HEK293 (cell line): Measurements from ENCODE around the gene CCDC27.

Experiments
- CTCF ChIA-PET: fragments of 350-600 bp; formaldehyde crosslinking; extraction: SDS; loops from one replicate; lab custom pipeline; 2021; ENCODE audit warnings: antibody characterized with exemption; lab: Yijun Ruan, JAX
- POLR2A ChIA-PET: fragments of 300-600 bp; formaldehyde crosslinking; extraction: SDS; loops from one replicate; lab custom pipeline; 2020; ENCODE audit warnings: antibody characterized with exemption, inconsistent platforms; lab: Yijun Ruan, JAX
- H3K27ac ChIP-seq: fragments of 200-500 bp; sonication (Bioruptor generic); 2 replicates; pipeline ENCODE4 v1.5.1; 2014; ENCODE audit warnings: low read depth, low read length, control low read depth, inconsistent platforms; ENCODE audit errors: extremely low read depth
- H3K36me3 ChIP-seq, 2 experiments: fragments of 200-500 bp in 1 of 2; sonication (Bioruptor generic) in 1 of 2; 1 replicate in 1 of 2; 2 replicates in 1 of 2; pipeline ENCODE4 v1.5.1; 2014 to 2017; ENCODE audit warnings: inconsistent platforms in 2 of 2, low read length in 2 of 2; ENCODE audit not compliant: control insufficient read depth in 2 of 2, insufficient read depth in 1 of 2
- H3K4me1 ChIP-seq: fragments of 200-500 bp; sonication (Bioruptor generic); 2 replicates; pipeline ENCODE4 v1.5.1; 2014; ENCODE audit warnings: mild to moderate bottlenecking, low read length, inconsistent platforms; ENCODE audit not compliant: control insufficient read depth, insufficient read depth
- H3K4me3 ChIP-seq: 2 replicates; pipeline ENCODE4 v1.5.1; 2011; ENCODE audit warnings: low read depth, mild to moderate bottlenecking, control low read depth, low read length, moderate library complexity
- H3K9me3 ChIP-seq: fragments of 200-500 bp; sonication (Bioruptor generic); 2 replicates; pipeline ENCODE4 v1.5.1; 2014; ENCODE audit warnings: low read depth, low read length, inconsistent platforms; ENCODE audit not compliant: control insufficient read depth, insufficient read depth
- GLI4 ChIP-seq: fragments of 450-650 bp; formaldehyde crosslinking; IDR thresholded peaks from 2 replicates; pipeline ENCODE4 v1.5.1; 2016; ENCODE audit warnings: missing biosample characterization, missing genetic modification characterization
- GLIS2 ChIP-seq: fragments of 450-650 bp; formaldehyde crosslinking; IDR thresholded peaks from 2 replicates; pipeline ENCODE4 v1.5.1; 2016; ENCODE audit warnings: missing biosample characterization, missing genetic modification characterization
- HOXD13 ChIP-seq: sonication (generic); formaldehyde crosslinking; IDR thresholded peaks from 2 replicates; pipeline ENCODE4 v1.8.0; 2022; ENCODE audit warnings: missing genetic modification reagents, borderline replicate concordance
- KLF17 ChIP-seq: fragments of 450-650 bp; formaldehyde crosslinking; IDR thresholded peaks from 2 replicates; pipeline ENCODE4 v1.5.1; 2016; ENCODE audit warnings: missing biosample characterization, missing genetic modification characterization
- TSHZ1 ChIP-seq: fragments of 450-650 bp; formaldehyde crosslinking; IDR thresholded peaks from 2 replicates; pipeline ENCODE4 v1.5.1; 2016; ENCODE audit warnings: missing biosample characterization, missing genetic modification characterization, borderline replicate concordance
- ZBTB49 ChIP-seq: fragments of 450-650 bp; formaldehyde crosslinking; IDR thresholded peaks from 2 replicates; pipeline ENCODE4 v1.5.1; 2016; ENCODE audit warnings: missing biosample characterization, missing genetic modification characterization, low read depth
- ZBTB8A ChIP-seq: fragments of 450-650 bp; formaldehyde crosslinking; IDR thresholded peaks from 2 replicates; pipeline ENCODE4 v1.5.1; 2016; ENCODE audit warnings: missing biosample characterization, missing genetic modification characterization
- ZNF10 ChIP-seq: fragments of 450-650 bp; formaldehyde crosslinking; IDR thresholded peaks from 2 replicates; pipeline ENCODE4 v1.5.1; 2017; ENCODE audit warnings: missing biosample characterization, missing genetic modification characterization
- ZNF223 ChIP-seq: fragments of 450-650 bp; formaldehyde crosslinking; IDR thresholded peaks from 2 replicates; pipeline ENCODE4 v1.5.1; 2016; ENCODE audit warnings: missing biosample characterization, missing genetic modification characterization
- ZNF266 ChIP-seq: fragments of 450-650 bp; formaldehyde crosslinking; IDR thresholded peaks from 2 replicates; pipeline ENCODE4 v1.5.1; 2016; ENCODE audit warnings: missing biosample characterization, missing genetic modification characterization, low read depth
- ZNF341 ChIP-seq: fragments of 450-650 bp; formaldehyde crosslinking; IDR thresholded peaks from 2 replicates; pipeline ENCODE4; 2016; ENCODE audit warnings: low read depth, missing biosample characterization, missing genetic modification characterization
- ZNF488 ChIP-seq: fragments of 450-650 bp; formaldehyde crosslinking; IDR thresholded peaks from 2 replicates; pipeline ENCODE4 v1.5.1; 2016; ENCODE audit warnings: missing biosample characterization, missing genetic modification characterization
- ZNF549 ChIP-seq: fragments of 450-650 bp; IDR thresholded peaks from 2 replicates; pipeline ENCODE4 v1.5.1; 2018; ENCODE audit warnings: missing biosample characterization, missing genetic modification characterization, mild to moderate bottlenecking, inconsistent platforms, moderate library complexity
- ZNF585B ChIP-seq: fragments of 450-650 bp; formaldehyde crosslinking; IDR thresholded peaks from 2 replicates; pipeline ENCODE4 v1.5.1; 2016; ENCODE audit warnings: missing biosample characterization, missing genetic modification characterization
- ZNF623 ChIP-seq: fragments of 450-650 bp; formaldehyde crosslinking; IDR thresholded peaks from 2 replicates; pipeline ENCODE4 v1.5.1; 2016; ENCODE audit warnings: missing biosample characterization, missing genetic modification characterization
- ZNF660 ChIP-seq: fragments of 450-650 bp; IDR thresholded peaks from 2 replicates; pipeline ENCODE4 v1.5.1; 2018; ENCODE audit warnings: missing biosample characterization, mild to moderate bottlenecking, missing genetic modification characterization
- ZNF704 ChIP-seq: fragments of 450-650 bp; formaldehyde crosslinking; IDR thresholded peaks from 2 replicates; pipeline ENCODE4 v1.5.1; 2016; ENCODE audit warnings: missing biosample characterization, missing genetic modification characterization
- ZNF768 ChIP-seq: fragments of 450-650 bp; formaldehyde crosslinking; IDR thresholded peaks from 2 replicates; pipeline ENCODE4 v1.5.1; 2018; ENCODE audit warnings: missing biosample characterization, mild to moderate bottlenecking, missing genetic modification characterization
- ZNF830 ChIP-seq: fragments of 450-650 bp; IDR thresholded peaks from 2 replicates; pipeline ENCODE4 v1.5.0; 2018; ENCODE audit warnings: missing biosample characterization, missing genetic modification characterization, low read depth, mild to moderate bottlenecking, moderate library complexity
- ZSCAN4 ChIP-seq: fragments of 450-650 bp; formaldehyde crosslinking; IDR thresholded peaks from 2 replicates; pipeline ENCODE4 v1.5.1; 2017; ENCODE audit warnings: missing biosample characterization, missing genetic modification characterization

CCDC27 gene

GRCh38 chr1:3767328-3767925, 15.2 kb downstream of the CCDC27 start (continued):
- TF ChIP-seq ZSCAN4 (tag by site-specific recombination) (no peak), ZNF660 (tag by site-specific recombination) (no peak)

- no peaks in the 10 kb centered on the region for H3K36me3 ChIP-seq
- no peak overlapping the region for H3K4me3 ChIP-seq
- CTCF ChIA-PET, result interaction anchor here (0.7 kb wide), 1 partner anchor 36 kb away, joined by 3 read pairs; no protein-coding TSS in a partner anchor
- TF ChIP-seq GLIS2 (tag by site-specific recombination) (no peak), ZNF623 (no peak), ZNF585B (no peak), ZBTB49 (tag by site-specific recombination) (no peak), ZBTB8A (tag by site-specific recombination) (no peak), ZNF266 (tag by site-specific recombination) (no peak), ZNF223 (tag by site-specific recombination) (no peak), HOXD13 (CRISPR knock-in tag) (no peak), ZNF830 (tag by site-specific recombination) (no peak), ZNF704 (tag by site-specific recombination) (no peak), ZNF768 (tag by site-specific recombination) (no peak), ZNF549 (tag by site-specific recombination) (no peak), KLF17 (tag by site-specific recombination) (no peak), GLI4 (tag by site-specific recombination) (no peak), ZNF10 (tag by site-specific recombination) (no peak), TSHZ1 (no peak), ZNF488 (tag by site-specific recombination) (no peak), ZNF341 (tag by site-specific recombination) (no peak)
- TF ChIP-seq, all 188 proteins: peak for 0
- Histone ChIP-seq H3K27ac (no peak overlapping the region), H3K9me3 (no peaks in the 10 kb centered on the region), H3K4me1 (no peaks in the 10 kb centered on the region)
- POLR2A ChIA-PET, result no interaction called here
Measured at GRCh38 chr1:3768811-3769390, 16.7 kb downstream of the CCDC27 start.
